ENCODE data around the gene CDC14C. TPM values are rescaled to one million over a fixed set of nuclear protein-coding genes. Genes with fewer than 3 reads are reported as not detected.

The CDC14C gene
- total and polyA plus RNA-seq, 3 donors from 2014 or later: 3.8 to 14.2 (median 4.7) TPM

GRCh38 chr7:48931481-48931880, 7.1 kb downstream of the CDC14C start:
- no peak for DNase-seq
- Histone ChIP-seq H3K36me3 (ENCODE audit: low read depth, missing control alignments) (no peaks in the 10 kb centered on the region), H3K9me3 (no peaks in the 10 kb centered on the region), H3K27ac (no peak overlapping the region), H3K4me3 (no peak overlapping the region), H3K4me1 (no peaks in the 10 kb centered on the region), H3K27me3 (no peaks in the 10 kb centered on the region)
- intact Hi-C loops (cut with DNase I; ENCODE audit: low total_unique reads): no loop called here
- TF ChIP-seq CTCF (IDR thresholded peaks at IDR 0.05): no peak
- no peak for TF ChIP-seq POLR2A (IDR thresholded peaks at IDR 0.05)
- WGBS, 2 donors: 95 to 96% methylated on average over 2 of the region's 2 CpGs

- no peak for TF ChIP-seq POLR2A (IDR thresholded peaks at IDR 0.05)
- TF ChIP-seq CTCF (IDR thresholded peaks at IDR 0.05): no peak
- intact Hi-C loops (cut with DNase I; ENCODE audit: low total_unique reads): no loop called here
- H3K27me3 ChIP-seq: no peaks in the 10 kb centered on the region
- no peaks in the 10 kb centered on the region for H3K9me3 ChIP-seq
- H3K4me3 ChIP-seq: no peak overlapping the region
- 68 to 87% methylated on average over 2 of the region's 2 CpGs for WGBS, 2 donors
- no peaks in the 10 kb centered on the region for H3K36me3 ChIP-seq (ENCODE audit: low read depth, missing control alignments)
- no peak for DNase-seq
- no peak overlapping the region for H3K27ac ChIP-seq
- no peaks in the 10 kb centered on the region for H3K4me1 ChIP-seq
These were observed 8.0 kb downstream of the CDC14C start for GRCh38 chr7:48932126-48932910.

- H3K9me3 ChIP-seq: no peaks in the 10 kb centered on the region
- 66 to 71% methylated on average over 3 of the region's 3 CpGs for WGBS, 2 donors
- H3K36me3 ChIP-seq (ENCODE audit: low read depth, missing control alignments): no peaks in the 10 kb centered on the region
- DNase-seq: no peak
- H3K4me1 ChIP-seq: no peaks in the 10 kb centered on the region
- intact Hi-C loops (cut with DNase I; ENCODE audit: low total_unique reads): no loop called here
- H3K27me3 ChIP-seq: no peaks in the 10 kb centered on the region
- H3K4me3 ChIP-seq: no peak overlapping the region
- H3K27ac ChIP-seq: no peak overlapping the region
- TF ChIP-seq POLR2A (IDR thresholded peaks at IDR 0.05) (no peak), CTCF (IDR thresholded peaks at IDR 0.05) (no peak)
These were observed 9.3 kb downstream of the CDC14C start for GRCh38 chr7:48933549-48934085.

- Histone ChIP-seq H3K9me3 (no peaks in the 10 kb centered on the region), H3K27ac (no peak overlapping the region), H3K36me3 (ENCODE audit: low read depth, missing control alignments) (no peaks in the 10 kb centered on the region), H3K4me3 (no peak overlapping the region), H3K27me3 (no peaks in the 10 kb centered on the region), H3K4me1 (no peaks in the 10 kb centered on the region)
- TF ChIP-seq CTCF (IDR thresholded peaks at IDR 0.05) (no peak), POLR2A (IDR thresholded peaks at IDR 0.05) (no peak)
- 82 to 89% methylated on average over 4 of the region's 4 CpGs for WGBS, 2 donors
- intact Hi-C loops (cut with DNase I; ENCODE audit: low total_unique reads): no loop called here
- DNase-seq: no peak
These were observed 14.4 kb downstream of the CDC14C start for GRCh38 chr7:48938539-48939295.

Measured in testis (tissue), 3 donors.